Ishikawa (cell line): ENCODE results near the gene STEAP2.

ENCODE experiments used
- CEBPB ChIP-seq: IDR thresholded peaks from 2 replicates; pipeline ENCODE4 v1.6.1; 2012
- CREB1 ChIP-seq: IDR thresholded peaks from 2 replicates; pipeline ENCODE4 v1.6.1; 2012; ENCODE audit warnings: low read depth
- EGR1 ChIP-seq: IDR thresholded peaks from 2 replicates; pipeline ENCODE4 v1.6.1; 2012
- EP300 ChIP-seq: IDR thresholded peaks from 2 replicates; pipeline ENCODE4 v1.6.1; 2012; ENCODE audit warnings: borderline replicate concordance
- FOXM1 ChIP-seq: IDR thresholded peaks from 2 replicates; pipeline ENCODE4 v1.6.1; 2012; ENCODE audit warnings: low read depth, borderline replicate concordance
- NFIC ChIP-seq: IDR thresholded peaks from 2 replicates; pipeline ENCODE4 v1.6.1; 2012
- RAD21 ChIP-seq: IDR thresholded peaks from 2 replicates; pipeline ENCODE4 v1.6.1; 2012; ENCODE audit warnings: low read depth
- TAF1 ChIP-seq: IDR thresholded peaks from 2 replicates; pipeline ENCODE4 v1.6.1; 2012; ENCODE audit warnings: low read depth, mild to moderate bottlenecking
- TCF12 ChIP-seq: IDR thresholded peaks from 2 replicates; pipeline ENCODE4 v1.6.1; 2012; ENCODE audit warnings: low read depth
- TEAD4 ChIP-seq: IDR thresholded peaks from 2 replicates; pipeline ENCODE4 v1.6.1; 2012
- YY1 ChIP-seq: IDR thresholded peaks from 2 replicates; pipeline ENCODE4 v1.6.1; 2012; ENCODE audit warnings: low read depth
- ZBTB7A ChIP-seq: IDR thresholded peaks from 2 replicates; pipeline ENCODE4 v1.6.1; 2012; ENCODE audit warnings: low read depth
- TF ChIP-seq, protein P1 (sequence below): IDR thresholded peaks from 2 replicates; pipeline ENCODE4 v1.6.1; 2012
- TF ChIP-seq, protein P2 (sequence below): IDR thresholded peaks from 2 replicates; pipeline ENCODE4 v1.6.1; 2012; ENCODE audit warnings: low read depth, mild to moderate bottlenecking
- TF ChIP-seq, protein P3 (sequence below): IDR thresholded peaks from 2 replicates; pipeline ENCODE4 v1.6.1; 2012

STEAP2 gene

DNA sequence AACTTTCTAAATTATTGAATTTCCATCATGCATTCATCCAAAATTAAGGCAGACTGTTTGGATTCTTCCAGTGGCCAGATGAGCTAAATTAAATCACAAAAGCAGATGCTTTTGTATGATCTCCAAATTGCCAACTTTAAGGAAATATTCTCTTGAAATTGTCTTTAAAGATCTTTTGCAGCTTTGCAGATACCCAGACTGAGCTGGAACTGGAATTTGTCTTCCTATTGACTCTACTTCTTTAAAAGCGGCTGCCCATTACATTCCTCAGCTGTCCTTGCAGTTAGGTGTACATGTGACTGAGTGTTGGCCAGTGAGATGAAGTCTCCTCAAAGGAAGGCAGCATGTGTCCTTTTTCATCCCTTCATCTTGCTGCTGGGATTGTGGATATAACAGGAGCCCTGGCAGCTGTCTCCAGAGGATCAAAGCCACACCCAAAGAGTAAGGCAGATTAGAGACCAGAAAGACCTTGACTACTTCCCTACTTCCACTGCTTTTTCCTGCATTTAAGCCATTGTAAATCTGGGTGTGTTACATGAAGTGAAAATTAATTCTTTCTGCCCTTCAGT is 25.3 kb downstream of the STEAP2 start:
- TF ChIP-seq FOXM1, result no peak
- TF ChIP-seq NFIC, result no peak
- TF ChIP-seq CREB1, result no peak
- no peak for TF ChIP-seq ZBTB7A
- TF ChIP-seq TCF12, result no peak
- TF ChIP-seq TAF1, result no peak
- no peak for TF ChIP-seq RAD21
- TF ChIP-seq TEAD4, result no peak
- no peak for TF ChIP-seq EP300
- TF ChIP-seq, protein P1, sequence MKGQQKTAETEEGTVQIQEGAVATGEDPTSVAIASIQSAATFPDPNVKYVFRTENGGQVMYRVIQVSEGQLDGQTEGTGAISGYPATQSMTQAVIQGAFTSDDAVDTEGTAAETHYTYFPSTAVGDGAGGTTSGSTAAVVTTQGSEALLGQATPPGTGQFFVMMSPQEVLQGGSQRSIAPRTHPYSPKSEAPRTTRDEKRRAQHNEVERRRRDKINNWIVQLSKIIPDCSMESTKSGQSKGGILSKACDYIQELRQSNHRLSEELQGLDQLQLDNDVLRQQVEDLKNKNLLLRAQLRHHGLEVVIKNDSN, result no peak
- TF ChIP-seq, protein P2, sequence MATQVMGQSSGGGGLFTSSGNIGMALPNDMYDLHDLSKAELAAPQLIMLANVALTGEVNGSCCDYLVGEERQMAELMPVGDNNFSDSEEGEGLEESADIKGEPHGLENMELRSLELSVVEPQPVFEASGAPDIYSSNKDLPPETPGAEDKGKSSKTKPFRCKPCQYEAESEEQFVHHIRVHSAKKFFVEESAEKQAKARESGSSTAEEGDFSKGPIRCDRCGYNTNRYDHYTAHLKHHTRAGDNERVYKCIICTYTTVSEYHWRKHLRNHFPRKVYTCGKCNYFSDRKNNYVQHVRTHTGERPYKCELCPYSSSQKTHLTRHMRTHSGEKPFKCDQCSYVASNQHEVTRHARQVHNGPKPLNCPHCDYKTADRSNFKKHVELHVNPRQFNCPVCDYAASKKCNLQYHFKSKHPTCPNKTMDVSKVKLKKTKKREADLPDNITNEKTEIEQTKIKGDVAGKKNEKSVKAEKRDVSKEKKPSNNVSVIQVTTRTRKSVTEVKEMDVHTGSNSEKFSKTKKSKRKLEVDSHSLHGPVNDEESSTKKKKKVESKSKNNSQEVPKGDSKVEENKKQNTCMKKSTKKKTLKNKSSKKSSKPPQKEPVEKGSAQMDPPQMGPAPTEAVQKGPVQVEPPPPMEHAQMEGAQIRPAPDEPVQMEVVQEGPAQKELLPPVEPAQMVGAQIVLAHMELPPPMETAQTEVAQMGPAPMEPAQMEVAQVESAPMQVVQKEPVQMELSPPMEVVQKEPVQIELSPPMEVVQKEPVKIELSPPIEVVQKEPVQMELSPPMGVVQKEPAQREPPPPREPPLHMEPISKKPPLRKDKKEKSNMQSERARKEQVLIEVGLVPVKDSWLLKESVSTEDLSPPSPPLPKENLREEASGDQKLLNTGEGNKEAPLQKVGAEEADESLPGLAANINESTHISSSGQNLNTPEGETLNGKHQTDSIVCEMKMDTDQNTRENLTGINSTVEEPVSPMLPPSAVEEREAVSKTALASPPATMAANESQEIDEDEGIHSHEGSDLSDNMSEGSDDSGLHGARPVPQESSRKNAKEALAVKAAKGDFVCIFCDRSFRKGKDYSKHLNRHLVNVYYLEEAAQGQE, result no peak
- TF ChIP-seq CEBPB, result no peak
- TF ChIP-seq, protein P3, sequence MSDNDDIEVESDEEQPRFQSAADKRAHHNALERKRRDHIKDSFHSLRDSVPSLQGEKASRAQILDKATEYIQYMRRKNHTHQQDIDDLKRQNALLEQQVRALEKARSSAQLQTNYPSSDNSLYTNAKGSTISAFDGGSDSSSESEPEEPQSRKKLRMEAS, result no peak
- TF ChIP-seq EGR1, result no peak
- TF ChIP-seq YY1, result no peak

DNA sequence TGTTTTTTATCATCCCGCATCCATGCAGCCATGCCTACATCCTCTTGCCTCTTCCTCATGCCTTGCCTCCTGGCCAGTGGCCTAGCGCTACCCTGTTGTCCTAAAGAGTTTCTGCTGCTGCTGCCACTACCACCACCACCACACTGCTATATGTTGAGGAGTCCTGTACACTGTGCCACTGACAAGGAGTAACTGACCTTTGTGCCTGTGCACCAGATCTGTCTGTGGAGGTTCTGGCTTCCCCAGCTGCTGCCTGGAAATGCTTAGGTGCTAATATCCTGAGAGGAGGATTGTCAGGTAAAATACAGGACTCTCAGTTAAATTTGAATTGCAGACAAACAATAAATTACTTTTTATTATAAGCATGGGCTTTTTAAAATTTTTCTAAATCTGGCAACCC is 26.5 kb downstream of the STEAP2 start:
- TF ChIP-seq, protein P1, result no peak
- TF ChIP-seq TEAD4 (no peak), EP300 (no peak), FOXM1 (no peak)
- TF ChIP-seq, protein P2, result no peak

DNA sequence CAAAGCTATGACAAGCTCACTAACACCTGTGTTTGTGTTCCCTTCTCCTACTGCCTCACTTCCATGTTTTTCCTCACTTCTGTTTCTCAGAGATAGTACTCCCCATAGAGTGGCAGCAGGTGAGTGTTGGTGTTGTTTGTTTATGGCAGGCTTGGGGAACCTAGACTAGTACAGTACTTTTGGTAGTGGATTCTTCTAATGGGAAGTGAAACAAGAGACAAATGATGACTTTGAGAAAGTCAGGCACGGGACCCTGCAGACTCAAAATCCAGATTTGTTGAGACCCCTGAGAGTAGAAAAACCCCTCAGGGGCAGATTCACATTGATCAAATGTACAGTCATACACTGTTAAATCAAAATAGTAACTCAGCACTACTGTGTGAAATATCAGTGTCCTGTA is 27.0 kb downstream of the STEAP2 start:
- TF ChIP-seq EP300 (no peak), CEBPB (no peak), TAF1 (no peak), FOXM1 (no peak), EGR1 (no peak), TEAD4 (no peak), RAD21 (no peak), YY1 (no peak)
- TF ChIP-seq, protein P1, result no peak
- TF ChIP-seq, protein P3, result no peak

DNA sequence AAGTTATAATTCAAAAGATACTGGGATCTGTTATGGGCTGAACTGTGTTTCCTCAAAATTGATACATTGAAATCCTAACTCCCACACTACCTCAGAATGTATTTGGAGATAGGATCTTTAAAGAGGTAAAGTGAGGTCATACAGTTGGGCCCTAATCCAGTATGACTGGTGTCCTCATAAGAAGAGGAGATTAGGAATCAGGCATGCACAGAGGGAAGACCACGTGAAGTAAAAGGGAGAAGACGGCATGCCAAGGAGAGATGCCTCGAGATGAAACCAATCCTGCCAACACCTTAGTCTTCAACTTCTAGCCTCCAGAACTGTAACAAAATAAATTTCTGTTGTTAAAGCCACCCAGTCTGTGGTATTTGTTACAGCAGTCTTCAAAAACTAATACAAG is 27.5 kb downstream of the STEAP2 start:
- no peak for TF ChIP-seq ZBTB7A
- no peak for TF ChIP-seq EGR1
- no peak for TF ChIP-seq NFIC
- no peak for TF ChIP-seq TEAD4
- no peak for TF ChIP-seq CREB1
- no peak for TF ChIP-seq CEBPB
- TF ChIP-seq, protein P2, result no peak
- TF ChIP-seq TCF12, result no peak
- TF ChIP-seq, protein P1, result no peak
- no peak for TF ChIP-seq YY1
- no peak for TF ChIP-seq TAF1
- TF ChIP-seq FOXM1, result no peak
- TF ChIP-seq EP300, result no peak
- TF ChIP-seq, protein P3, result no peak
- TF ChIP-seq RAD21, result no peak
